ENCODE results near the gene GSTA5. TPM values are rescaled to one million over a fixed set of nuclear protein-coding genes. Genes with fewer than 3 reads are reported as not detected.

GSTA5 gene
- total RNA-seq, 1 experiment from 2014 or later, result not detected

DNA sequence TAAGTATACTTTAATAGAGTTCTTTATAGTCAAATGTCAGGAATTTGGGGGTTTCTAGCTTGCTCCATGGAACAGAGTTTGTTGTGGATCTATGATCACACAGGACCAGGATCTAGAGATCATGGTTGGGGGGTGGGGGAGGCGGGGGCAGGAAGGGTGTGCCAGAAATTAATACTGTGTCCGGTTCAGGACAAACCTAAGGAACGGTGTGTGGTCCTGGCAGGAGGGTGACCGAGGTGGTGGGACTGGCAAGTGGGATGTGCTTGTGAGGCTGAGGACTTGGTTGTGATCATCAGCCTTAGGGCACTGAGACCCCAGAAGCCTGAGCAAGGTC lies 41.0 kb upstream of the GSTA5 start:
- no peaks in the 10 kb centered on the region for H3K9me3 ChIP-seq (ENCODE audit: control insufficient read depth in 1 of 2, insufficient read depth in 1 of 2, low read depth in 1 of 2, low read length in 2 of 2)
- H3K4me3 ChIP-seq (replicated peaks in 1 of 2; ENCODE audit: low read depth in 1 of 2, low read length in 2 of 2), result peak overlapping the region; percentile 62 to 69
- TF ChIP-seq ELF1 (IDR thresholded peaks at IDR 0.05; ENCODE audit: borderline replicate concordance, low read depth) (no peak), POLR2AphosphoS5 (IDR thresholded peaks at IDR 0.05; ENCODE audit: low read depth, low read length) (peak; percentile 58), EZH2phosphoT487 (IDR thresholded peaks at IDR 0.05; ENCODE audit: borderline replicate concordance) (no peak), TCF7L2 (IDR thresholded peaks at IDR 0.05; ENCODE audit: borderline replicate concordance, extremely low read depth, insufficient read depth, insufficient read length) (no peak), ZNF274 (IDR thresholded peaks at IDR 0.05; ENCODE audit: low read depth, low read length) (no peak)
- TF ChIP-seq, protein P1, sequence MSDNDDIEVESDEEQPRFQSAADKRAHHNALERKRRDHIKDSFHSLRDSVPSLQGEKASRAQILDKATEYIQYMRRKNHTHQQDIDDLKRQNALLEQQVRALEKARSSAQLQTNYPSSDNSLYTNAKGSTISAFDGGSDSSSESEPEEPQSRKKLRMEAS (IDR thresholded peaks at IDR 0.05), result no peak
- H4K20me1 ChIP-seq (ENCODE audit: insufficient read depth), result no peaks in the 10 kb centered on the region
- DNase-seq (ENCODE audit: low read depth, low spot score) (no peak), ATAC-seq (peak; percentile 73)
- H3K36me3 ChIP-seq (ENCODE audit: control insufficient read depth in 1 of 2, insufficient read depth in 2 of 2, low read length in 2 of 2), result no peaks in the 10 kb centered on the region
- no peaks in the 10 kb centered on the region for H3K9me2 ChIP-seq (ENCODE audit: insufficient read depth)
- no peaks in the 10 kb centered on the region for H3K27me3 ChIP-seq (ENCODE audit: insufficient read depth, low read length)
- BruUV-seq (replicated peaks), result no TSS peak
- peak overlapping the region; percentile 90 for H2AFZ ChIP-seq (ENCODE audit: low read depth, low read length, poor library complexity, severe bottlenecking)
- H3K4me1 ChIP-seq (ENCODE audit: control insufficient read depth in 1 of 2, insufficient read depth in 2 of 2, low read length in 2 of 2), result peaks cover 3 to 26% of the 10 kb centered on the region in 2 experiments
- ChIA-PET POLR2A (interaction anchor here (0.7 kb wide), 1 partner anchor 44 kb away, joined by 5 read pairs; no protein-coding TSS in a partner anchor), CTCF (interaction anchor here (0.6 to 0.7 kb wide), 2 partner anchors 14 to 114 kb away, joined by 3 read pairs; no protein-coding TSS in a partner anchor), RAD21 (ENCODE audit: low non-redundant PET in 1 of 2, low total read pairs in 2 of 2, uncharacterized antibody in 2 of 2, unreplicated experiment in 2 of 2) (no interaction called here)
- H3K4me2 ChIP-seq (ENCODE audit: low read length), result peak overlapping the region; percentile 99
- peak overlapping the region; percentile 49 for H3K27ac ChIP-seq (ENCODE audit: low read depth, low read length)
- peak overlapping the region; percentile 68 for H3K9ac ChIP-seq (ENCODE audit: low read length)
- no peaks in the 10 kb centered on the region for H3K79me2 ChIP-seq (ENCODE audit: insufficient read depth, low read length)
- intact Hi-C loops (cut with micrococcal nuclease), result no loop called here

DNA sequence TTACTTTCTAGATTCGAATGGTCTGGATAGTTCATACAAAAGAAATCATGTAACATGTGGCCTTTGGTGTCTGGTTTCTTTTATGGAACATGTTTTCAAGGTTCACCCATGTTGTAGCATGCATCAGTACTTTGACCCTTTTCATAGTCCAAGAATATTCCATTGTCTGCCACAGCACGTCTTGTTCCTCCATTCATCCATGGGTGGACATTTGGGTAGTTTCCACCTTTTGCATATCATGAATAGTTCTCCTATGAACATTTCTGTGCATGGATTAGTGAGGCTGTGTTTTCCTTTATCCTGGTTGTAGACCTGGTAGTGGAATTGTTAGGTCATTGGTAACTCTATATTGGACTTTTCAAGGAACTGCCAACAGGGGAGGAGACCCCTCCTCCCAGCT lies 37.2 kb upstream of the GSTA5 start:
- Histone ChIP-seq H3K4me2 (ENCODE audit: low read length) (peak overlapping the region; percentile 57; the same call in 1 of the 2 replicates), H3K4me3 (replicated peaks in 1 of 2; ENCODE audit: low read depth in 1 of 2, low read length in 2 of 2) (no peak overlapping the region), H3K9ac (ENCODE audit: low read length) (no peak overlapping the region), H3K36me3 (ENCODE audit: control insufficient read depth in 1 of 2, insufficient read depth in 2 of 2, low read length in 2 of 2) (no peaks in the 10 kb centered on the region), H3K4me1 (ENCODE audit: control insufficient read depth in 1 of 2, insufficient read depth in 2 of 2, low read length in 2 of 2) (peaks cover 3 to 29% of the 10 kb centered on the region in 2 experiments), H3K27me3 (ENCODE audit: insufficient read depth, low read length) (no peaks in the 10 kb centered on the region; the same call in none of the 2 replicates), H3K79me2 (ENCODE audit: insufficient read depth, low read length) (no peaks in the 10 kb centered on the region), H3K27ac (ENCODE audit: low read depth, low read length) (no peak overlapping the region), H4K20me1 (ENCODE audit: insufficient read depth) (no peaks in the 10 kb centered on the region), H3K9me3 (ENCODE audit: control insufficient read depth in 1 of 2, insufficient read depth in 1 of 2, low read depth in 1 of 2, low read length in 2 of 2) (no peaks in the 10 kb centered on the region), H3K9me2 (ENCODE audit: insufficient read depth) (no peaks in the 10 kb centered on the region), H2AFZ (ENCODE audit: low read depth, low read length, poor library complexity, severe bottlenecking) (no peak overlapping the region)
- DNase-seq (ENCODE audit: low read depth, low spot score) (no peak), ATAC-seq (no peak)
- intact Hi-C loops (cut with micrococcal nuclease), result no loop called here
- POLR2A ChIA-PET, result no interaction called here
- BruUV-seq (replicated peaks), result no TSS peak
- RAD21 ChIA-PET (ENCODE audit: low non-redundant PET in 1 of 2, low total read pairs in 2 of 2, uncharacterized antibody in 2 of 2, unreplicated experiment in 2 of 2), result no interaction called here
- TF ChIP-seq RAD21 (IDR thresholded peaks at IDR 0.05; ENCODE audit: low read depth), result no peak
- no peak for TF ChIP-seq POLR2A (IDR thresholded peaks at IDR 0.05; ENCODE audit: borderline replicate concordance, extremely low read depth, insufficient read depth, insufficient read length)
- no peak for TF ChIP-seq ELF1 (IDR thresholded peaks at IDR 0.05; ENCODE audit: borderline replicate concordance, low read depth)
- TF ChIP-seq, protein P2, sequence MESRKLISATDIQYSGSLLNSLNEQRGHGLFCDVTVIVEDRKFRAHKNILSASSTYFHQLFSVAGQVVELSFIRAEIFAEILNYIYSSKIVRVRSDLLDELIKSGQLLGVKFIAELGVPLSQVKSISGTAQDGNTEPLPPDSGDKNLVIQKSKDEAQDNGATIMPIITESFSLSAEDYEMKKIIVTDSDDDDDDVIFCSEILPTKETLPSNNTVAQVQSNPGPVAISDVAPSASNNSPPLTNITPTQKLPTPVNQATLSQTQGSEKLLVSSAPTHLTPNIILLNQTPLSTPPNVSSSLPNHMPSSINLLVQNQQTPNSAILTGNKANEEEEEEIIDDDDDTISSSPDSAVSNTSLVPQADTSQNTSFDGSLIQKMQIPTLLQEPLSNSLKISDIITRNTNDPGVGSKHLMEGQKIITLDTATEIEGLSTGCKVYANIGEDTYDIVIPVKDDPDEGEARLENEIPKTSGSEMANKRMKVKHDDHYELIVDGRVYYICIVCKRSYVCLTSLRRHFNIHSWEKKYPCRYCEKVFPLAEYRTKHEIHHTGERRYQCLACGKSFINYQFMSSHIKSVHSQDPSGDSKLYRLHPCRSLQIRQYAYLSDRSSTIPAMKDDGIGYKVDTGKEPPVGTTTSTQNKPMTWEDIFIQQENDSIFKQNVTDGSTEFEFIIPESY (IDR thresholded peaks at IDR 0.05; ENCODE audit: extremely low read depth, insufficient replicate concordance, low read length), result no peak
- no peak for TF ChIP-seq EZH2 (IDR thresholded peaks at IDR 0.05)
- no peak for TF ChIP-seq ZFX (IDR thresholded peaks at IDR 0.05)
- no peak for TF ChIP-seq EGR1 (IDR thresholded peaks at IDR 0.05; ENCODE audit: low read depth)
- CTCF ChIA-PET, result interaction anchor here (1.0 to 1.2 kb wide), 2 partner anchors 10 to 117 kb away, joined by 3 to 4 read pairs; partner anchors contain the start of gene GSTA4
